ENCODE results near the gene ASTN2. TPM values are rescaled to one million over a fixed set of nuclear protein-coding genes. Genes with fewer than 3 reads are reported as not detected.
A peak's percentile ranks its signal among the peaks of the same experiment; 100 is the strongest.

Gene ASTN2
- total RNA-seq, 4 donors from 2014 or later, result 0.97 to 4.7 (median 3.0) TPM

- TF ChIP-seq CTCF (IDR thresholded peaks at IDR 0.05), result no peak
- no peak for TF ChIP-seq POLR2A (IDR thresholded peaks at IDR 0.05)
- intact Hi-C loops (cut with DNase I; ENCODE audit: low total_unique reads), result no loop called here
- peak in 1 of 2 donors; percentile 80 for DNase-seq (ENCODE audit: low spot score in 2 of 2)
- H3K4me3 ChIP-seq (ENCODE audit: low read depth, poor library complexity, severe bottlenecking), result peak overlapping the region; percentile 9
- whole genome bisulfite sequencing, 2 donors, result 1 to 3% methylated on average over 23 to 33 of the region's 77 CpGs
These were observed 494 bp downstream of the ASTN2 start for GRCh38 chr9:117414220-117414905.

DNA sequence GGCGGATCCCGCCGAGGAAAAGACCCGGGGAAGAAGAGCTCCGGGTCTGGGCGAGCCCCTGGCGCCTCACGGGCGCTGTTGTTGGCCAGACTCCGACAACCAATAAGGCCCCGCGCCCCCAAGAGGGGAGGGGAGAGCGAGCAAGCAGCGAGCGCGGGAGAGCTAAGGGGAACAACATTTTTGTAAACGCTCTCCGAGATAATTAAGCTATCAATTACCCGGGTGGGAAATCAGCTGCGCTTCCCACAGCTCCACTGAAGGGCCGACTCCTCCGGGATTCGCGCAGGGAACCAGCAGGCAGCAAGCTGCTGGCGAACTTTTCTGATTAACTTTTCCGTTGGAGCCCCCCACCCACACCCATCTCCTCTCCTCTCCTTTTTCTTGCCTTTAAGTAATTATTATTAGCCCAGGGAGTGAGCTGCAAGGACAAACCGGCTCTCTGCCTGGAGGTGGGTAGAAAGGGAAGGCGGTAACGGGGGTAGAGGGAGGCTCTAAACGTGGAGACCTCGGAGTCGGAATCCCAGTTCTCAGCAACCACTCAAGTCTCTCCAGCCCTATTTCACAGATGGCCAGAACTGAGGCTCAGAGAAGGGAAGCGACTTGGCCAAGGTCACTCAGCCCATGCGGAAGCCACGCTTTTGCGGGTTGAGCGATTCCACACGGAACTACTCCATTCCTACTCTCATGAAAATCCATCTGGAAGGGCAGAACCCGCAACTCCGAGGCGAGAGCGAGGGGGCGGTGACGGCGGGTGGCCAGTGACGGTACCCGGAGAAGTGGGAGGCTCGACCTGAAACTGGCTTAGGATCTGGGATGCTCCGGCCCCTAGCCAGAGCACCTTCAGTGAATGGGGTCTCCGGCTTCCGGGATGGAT is 1.3 kb downstream of the ASTN2 start:
- WGBS, 2 donors, result 1 to 3% methylated on average over 40 to 51 of the region's 51 CpGs
- intact Hi-C loops (cut with DNase I; ENCODE audit: low total_unique reads), result no loop called here

DNA sequence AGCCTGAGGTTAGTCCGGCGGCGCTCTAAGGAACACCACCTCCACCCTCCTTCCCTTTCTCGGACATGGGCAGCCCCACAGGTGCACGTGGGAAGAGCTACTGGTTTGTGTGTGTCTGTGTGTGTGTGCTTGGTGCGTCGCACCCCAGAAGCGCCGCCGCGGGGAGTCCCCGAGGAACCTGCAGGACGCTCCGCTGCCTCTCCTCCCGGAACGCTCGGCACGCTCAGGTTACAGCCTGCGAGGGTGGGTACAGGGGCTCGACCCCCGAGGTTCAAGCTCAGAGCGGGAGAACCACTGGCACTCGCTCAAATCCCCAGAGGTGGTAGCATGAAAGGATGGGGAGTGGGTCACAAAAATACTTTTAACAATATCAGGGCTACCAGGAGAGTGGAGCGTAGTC is 2.0 kb downstream of the ASTN2 start:
- intact Hi-C loops (cut with DNase I; ENCODE audit: low total_unique reads), result no loop called here
- DNase-seq (ENCODE audit: low spot score in 2 of 2), result no peak
- no peak for TF ChIP-seq POLR2A (IDR thresholded peaks at IDR 0.05)
- 18% methylated on average over 23 of the region's 24 CpGs for WGBS, 2 donors
- H3K4me3 ChIP-seq (ENCODE audit: low read depth, poor library complexity, severe bottlenecking), result no peak overlapping the region

More for the DNA sequence above, 1.3 kb downstream of the ASTN2 start:
- DNase-seq (ENCODE audit: low spot score in 2 of 2), result peak in 1 of 2 donors; percentile 76
- no peak overlapping the region for H3K4me3 ChIP-seq (ENCODE audit: low read depth, poor library complexity, severe bottlenecking)
- TF ChIP-seq POLR2A (IDR thresholded peaks at IDR 0.05), result no peak
- TF ChIP-seq CTCF (IDR thresholded peaks at IDR 0.05), result no peak

GRCh38 chr9:117412006-117412715 is 2.7 kb downstream of the ASTN2 start:
- 50 to 52% methylated on average over 15 to 17 of the region's 17 CpGs for WGBS, 2 donors
- H3K4me3 ChIP-seq (ENCODE audit: low read depth, poor library complexity, severe bottlenecking), result no peak overlapping the region
- TF ChIP-seq POLR2A (IDR thresholded peaks at IDR 0.05) (no peak), CTCF (IDR thresholded peaks at IDR 0.05) (no peak)
- intact Hi-C loops (cut with DNase I; ENCODE audit: low total_unique reads), result no loop called here
- no peak for DNase-seq (ENCODE audit: low spot score in 2 of 2)

- no peak overlapping the region for H3K4me3 ChIP-seq (ENCODE audit: low read depth, poor library complexity, severe bottlenecking)
These were observed 3.3 kb downstream of the ASTN2 start for GRCh38 chr9:117411547-117411946.

More at GRCh38 chr9:117411547-117411946, 3.3 kb downstream of the ASTN2 start:
- TF ChIP-seq CTCF (IDR thresholded peaks at IDR 0.05) (no peak), POLR2A (IDR thresholded peaks at IDR 0.05) (no peak)
- 36 to 50% methylated on average over 4 of the region's 4 CpGs for WGBS, 2 donors
- intact Hi-C loops (cut with DNase I; ENCODE audit: low total_unique reads), result no loop called here
- peak in 1 of 2 donors; percentile 83 for DNase-seq (ENCODE audit: low spot score in 2 of 2)

Measured in lower leg skin (tissue), 4 donors.